Urothelium cell line (cell line): ENCODE measurements around the gene ZC3H4.
"Not testable (repeated sequence)": the region's sequence is repeated elsewhere in the genome, so short reads cannot be mapped to it uniquely, and the experiment has no call there.

Experiments
- DNase-seq: peaks from one replicate; pipeline ENCODE4 v3.0.0; 2011; ENCODE audit warnings: low spot score, mixed read lengths
- FAIRE-seq: peaks from 2 replicates; lab custom pipeline; 2011; peaks lifted over from hg19 to GRCh38; lab: Jason Lieb, UNC

Gene ZC3H4

DNA sequence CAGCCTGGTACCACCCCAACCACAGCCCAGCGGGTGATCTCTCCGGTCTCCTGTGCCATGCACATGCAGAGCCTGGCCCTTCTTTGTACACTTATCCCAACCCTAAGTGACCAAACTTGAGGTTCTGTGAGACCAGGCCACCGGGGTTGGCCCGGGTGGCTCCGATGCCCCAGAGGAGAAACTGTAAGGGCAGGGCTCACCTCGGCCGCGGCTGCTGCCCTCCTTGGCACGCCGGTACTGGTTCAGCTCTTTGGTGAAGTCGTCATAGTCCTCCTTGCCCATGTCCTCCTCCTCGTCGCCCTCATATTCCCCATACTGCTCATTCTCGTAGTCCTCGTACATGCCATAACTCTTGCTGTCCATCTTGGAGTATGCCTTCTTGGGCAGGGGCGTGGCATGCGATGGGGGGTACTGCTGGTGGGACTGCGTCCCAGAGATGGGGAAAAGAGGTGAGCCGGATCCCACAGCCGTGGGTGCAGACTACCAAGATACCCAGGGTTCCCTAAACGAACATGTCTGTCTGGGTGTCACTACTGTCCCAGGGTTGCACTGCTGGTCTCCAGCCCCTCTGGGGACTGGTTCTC, 23.7 kb downstream of the ZC3H4 start:
- no peak for FAIRE-seq
- no peak for DNase-seq

DNA sequence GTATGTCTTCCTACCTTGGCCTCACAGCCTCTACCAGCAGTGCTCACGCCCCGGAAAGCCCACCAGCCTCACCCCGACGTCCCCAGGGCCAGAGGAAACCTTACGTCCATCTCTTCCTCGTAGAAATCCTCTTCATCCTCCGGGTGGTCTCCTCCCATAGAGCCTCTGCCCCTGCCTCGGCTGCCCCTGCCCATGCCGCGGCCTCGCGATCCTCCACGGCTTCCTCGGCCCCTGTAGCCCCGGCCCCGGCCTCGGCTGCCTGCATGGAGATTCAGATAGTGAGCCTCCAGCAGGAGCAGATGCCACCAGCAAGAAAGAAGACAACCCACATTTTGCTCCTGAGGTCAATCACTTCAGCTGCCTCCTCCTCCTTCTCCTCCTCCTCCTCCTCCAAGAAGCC, 27.3 kb downstream of the ZC3H4 start:
- no peak for DNase-seq
- no peak for FAIRE-seq

- DNase-seq (no peak), FAIRE-seq (no peak)
These were observed 28.6 kb downstream of the ZC3H4 start for GRCh38 chr19:47084879-47085439.

- no peak for FAIRE-seq
These were observed 31.1 kb downstream of the ZC3H4 start for GRCh38 chr19:47082493-47082892.

GRCh38 chr19:47081095-47081494, 32.5 kb downstream of the ZC3H4 start:
- no peak for FAIRE-seq
- no peak for DNase-seq

More at GRCh38 chr19:47082493-47082892, 31.1 kb downstream of the ZC3H4 start:
- DNase-seq: no peak

GRCh38 chr19:47078351-47078750, 35.2 kb downstream of the ZC3H4 start:
- not testable (repeated sequence) for DNase-seq, FAIRE-seq

DNA sequence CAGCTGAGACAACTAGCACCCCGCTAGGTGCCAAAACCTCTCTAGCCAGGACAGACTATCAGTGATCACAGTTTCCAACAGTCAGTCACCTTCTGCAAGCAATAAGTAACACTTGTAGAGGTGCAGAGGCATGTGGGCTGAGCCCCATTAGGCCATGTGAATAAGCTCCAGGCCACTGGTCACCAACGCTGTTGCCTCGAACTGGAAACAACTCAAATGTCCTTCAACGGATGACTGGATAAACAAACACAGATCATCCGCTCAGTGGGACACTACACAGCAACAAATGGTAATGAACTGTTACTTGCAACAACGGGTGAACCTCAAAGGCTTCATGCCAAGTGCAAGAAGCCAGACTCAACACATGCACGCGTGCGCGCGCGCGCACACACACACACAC, 37.6 kb downstream of the ZC3H4 start:
- no peak for DNase-seq
- no peak for FAIRE-seq

DNA sequence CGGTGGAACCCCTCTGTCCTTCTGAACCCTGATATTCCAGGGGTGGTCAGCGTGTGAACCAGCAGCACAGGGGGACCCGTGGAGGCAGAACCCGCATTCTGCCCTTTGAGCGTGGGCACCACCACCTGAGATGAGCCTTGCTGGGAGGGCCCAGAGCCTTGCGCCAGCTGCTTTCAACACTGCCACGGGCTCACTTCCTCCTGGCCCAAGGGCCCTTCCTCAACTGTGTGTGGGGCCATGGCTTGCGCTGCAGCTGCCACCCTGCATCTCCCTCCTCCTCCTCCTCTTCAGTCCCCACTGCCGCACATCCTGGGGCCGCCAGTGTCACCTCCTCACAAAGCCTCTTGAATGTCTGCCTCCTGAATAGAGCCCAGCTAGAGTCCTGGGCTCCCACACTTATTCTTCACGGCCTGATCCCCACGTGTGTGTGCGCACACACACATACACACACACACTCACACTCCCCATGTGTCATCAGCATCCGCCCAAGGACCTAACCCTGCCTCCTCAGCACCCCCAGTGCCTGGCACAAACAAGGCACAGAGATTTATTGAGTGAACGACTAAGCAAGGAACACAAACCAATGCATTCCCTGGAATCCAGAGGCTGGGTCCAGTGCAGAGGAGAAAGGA, 38.3 kb downstream of the ZC3H4 start:
- FAIRE-seq: no peak
- DNase-seq: no peak

- no peak for FAIRE-seq
- no peak for DNase-seq
These were observed 39.0 kb downstream of the ZC3H4 start for GRCh38 chr19:47074621-47075020.

- no peak for FAIRE-seq
- no peak for DNase-seq
These were observed 40.0 kb downstream of the ZC3H4 start for GRCh38 chr19:47073574-47073973.

DNA sequence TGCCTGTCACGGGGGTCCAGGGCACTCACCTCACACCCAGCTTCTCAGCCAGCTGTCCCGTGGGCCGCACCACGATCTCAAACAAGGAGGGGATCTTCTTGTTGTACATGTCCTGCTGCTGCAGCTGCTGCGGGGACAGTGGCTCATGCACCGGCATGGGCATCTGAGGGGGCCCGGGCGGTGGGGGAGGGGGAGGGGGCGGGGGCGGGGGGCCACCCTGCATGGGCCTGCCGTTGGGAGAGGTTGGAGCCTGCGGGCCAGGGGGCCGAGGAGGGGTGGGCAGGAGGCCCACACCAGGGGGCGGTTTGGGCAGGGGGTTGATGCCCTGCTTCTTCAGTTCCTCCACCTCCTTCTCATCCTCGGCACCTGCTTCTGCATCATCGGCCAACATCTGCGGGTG, 41.3 kb downstream of the ZC3H4 start:
- FAIRE-seq (no peak), DNase-seq (no peak)

- FAIRE-seq: no peak
These were observed 41.8 kb downstream of the ZC3H4 start for GRCh38 chr19:47071731-47072130.

GRCh38 chr19:47070756-47071155, 42.8 kb downstream of the ZC3H4 start:
- FAIRE-seq: no peak
- DNase-seq: no peak

More at GRCh38 chr19:47071731-47072130, 41.8 kb downstream of the ZC3H4 start:
- no peak for DNase-seq

DNA sequence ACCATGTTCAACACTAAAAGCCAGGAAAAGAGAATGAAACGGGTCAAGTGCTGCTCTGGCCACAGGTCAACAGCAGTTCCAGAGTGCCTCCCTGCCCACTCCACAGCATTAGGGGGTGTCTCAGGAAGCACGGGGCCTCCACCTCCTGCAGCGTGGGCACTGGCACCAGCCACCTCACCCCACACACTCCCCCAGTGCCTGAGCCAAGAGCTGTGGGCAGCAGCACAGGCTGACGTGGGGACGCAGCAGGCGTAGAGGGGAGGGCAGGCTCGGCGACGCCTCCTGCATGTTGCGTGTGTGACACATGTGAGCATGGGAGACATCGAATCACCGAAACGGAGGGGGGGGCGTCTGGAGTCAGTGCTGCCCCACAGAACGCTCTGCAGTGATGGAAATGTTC, 43.8 kb downstream of the ZC3H4 start:
- DNase-seq: no peak
- no peak for FAIRE-seq

DNA sequence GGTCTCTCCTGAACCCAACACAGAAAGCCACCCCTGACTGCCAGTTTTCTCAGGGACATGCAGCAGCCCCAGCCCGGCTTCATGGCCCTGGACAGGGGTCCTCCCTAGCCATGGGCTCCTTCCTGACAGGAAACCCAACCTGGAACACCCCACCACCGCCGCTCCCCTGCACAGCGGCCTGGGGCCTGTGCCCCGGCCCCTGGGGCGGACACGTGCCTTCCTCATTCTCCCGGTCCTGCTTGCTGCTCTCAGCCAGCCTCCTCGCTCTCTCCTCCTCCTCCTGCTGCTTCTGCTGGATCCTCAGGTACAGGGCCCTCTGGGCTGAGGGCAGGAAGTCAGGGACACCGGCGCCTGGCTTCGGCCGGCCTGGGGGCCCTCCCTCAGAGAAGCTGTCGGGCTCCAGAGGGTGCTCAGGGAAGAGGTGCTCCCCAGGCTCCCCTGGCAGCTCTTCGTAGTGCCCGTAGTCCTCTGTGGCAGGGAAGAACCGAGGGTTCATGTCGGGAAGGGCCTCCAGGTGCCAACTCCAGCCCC, 44.6 kb downstream of the ZC3H4 start:
- FAIRE-seq: no peak
- DNase-seq: no peak

- no peak for FAIRE-seq
These were observed 45.3 kb downstream of the ZC3H4 start for GRCh38 chr19:47068246-47068645.

GRCh38 chr19:47067215-47067847, 46.2 kb downstream of the ZC3H4 start:
- FAIRE-seq (no peak), DNase-seq (no peak)

More at GRCh38 chr19:47068246-47068645, 45.3 kb downstream of the ZC3H4 start:
- no peak for DNase-seq

GRCh38 chr19:47066376-47067214, 47.0 kb downstream of the ZC3H4 start:
- no peak for DNase-seq
- no peak for FAIRE-seq

- DNase-seq (no peak), FAIRE-seq (no peak)
These were observed 48.3 kb downstream of the ZC3H4 start for GRCh38 chr19:47065242-47065641.

GRCh38 chr19:47063874-47064273, 49.7 kb downstream of the ZC3H4 start:
- FAIRE-seq: no peak
- no peak for DNase-seq

DNA sequence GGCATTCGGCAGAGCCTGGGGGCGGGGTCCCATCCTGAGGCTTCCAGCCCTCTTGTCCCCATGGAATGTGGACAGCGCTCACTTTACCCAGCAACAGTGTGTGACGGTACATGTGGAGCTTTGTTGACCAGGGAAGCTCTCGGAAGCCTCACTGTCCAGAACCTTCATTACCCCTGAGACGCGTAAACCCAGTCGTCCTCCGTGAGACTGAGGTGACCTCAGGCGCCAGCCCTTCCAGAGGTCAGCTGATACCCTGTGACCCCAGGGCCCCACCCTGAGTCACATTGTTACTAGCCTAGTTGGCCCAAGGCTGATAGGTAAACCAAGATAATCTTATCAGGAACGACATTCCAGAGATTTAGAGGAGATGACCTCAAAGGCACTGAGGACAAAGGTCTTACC, 55.0 kb downstream of the ZC3H4 start:
- DNase-seq: no peak
- FAIRE-seq: no peak
